HepG2 (cell line): ENCODE measurements around the gene NEDD8. TPM values are rescaled to one million over a fixed set of nuclear protein-coding genes. Genes with fewer than 3 reads are reported as not detected.

Source experiments
- AHR ChIP-seq: IDR thresholded peaks from 2 replicates; pipeline ENCODE4 v1.6.1; 2018; ENCODE audit warnings: missing genetic modification reagents, missing compliant biosample characterization
- FIP1L1 ChIP-seq: fragments of 200-400 bp; formaldehyde crosslinking; IDR thresholded peaks from 2 replicates; pipeline ENCODE4 v1.6.1; 2018; ENCODE audit warnings: low read depth, mild to moderate bottlenecking, low read length, moderate library complexity, borderline replicate concordance; ENCODE audit not compliant: insufficient read depth
- IRF2 ChIP-seq: IDR thresholded peaks from 2 replicates; pipeline ENCODE4 v1.6.1; 2018; ENCODE audit warnings: missing genetic modification reagents, missing compliant biosample characterization
- JDP2 ChIP-seq: sonication (generic); formaldehyde crosslinking; IDR thresholded peaks from 2 replicates; pipeline ENCODE4 v1.8.1; 2022; ENCODE audit warnings: missing genetic modification reagents, borderline replicate concordance
- KDM1A ChIP-seq: IDR thresholded peaks from 2 replicates; pipeline ENCODE4 v1.6.1; 2016; ENCODE audit warnings: missing compliant biosample characterization
- KDM4B ChIP-seq: sonication (generic); formaldehyde crosslinking; IDR thresholded peaks from 2 replicates; pipeline ENCODE4 v1.4.0; 2020; ENCODE audit warnings: missing genetic modification reagents
- KDM5A ChIP-seq: fragments of 200-600 bp; sonication (generic); IDR thresholded peaks from 2 replicates; pipeline ENCODE4 v1.7.0; 2018; ENCODE audit warnings: antibody characterized with exemption, mild to moderate bottlenecking, low read length, borderline replicate concordance
- ONECUT2 ChIP-seq: sonication (generic); formaldehyde crosslinking; IDR thresholded peaks from 2 replicates; pipeline ENCODE4 v1.4.0; 2020; ENCODE audit warnings: missing genetic modification reagents
- PITX1 ChIP-seq: sonication (generic); formaldehyde crosslinking; IDR thresholded peaks from 2 replicates; pipeline ENCODE4 v1.5.1; 2020; ENCODE audit warnings: mild to moderate bottlenecking, missing genetic modification reagents
- RFX3 ChIP-seq: IDR thresholded peaks from 2 replicates; pipeline ENCODE4 v1.6.1; 2016; ENCODE audit warnings: missing biosample characterization, missing genetic modification reagents
- SP2 ChIP-seq: sonication (generic); formaldehyde crosslinking; IDR thresholded peaks from 2 replicates; pipeline ENCODE4 v1.5.1; 2020; ENCODE audit warnings: mild to moderate bottlenecking, missing genetic modification reagents
- ZBTB7A ChIP-seq: sonication (generic); formaldehyde crosslinking; IDR thresholded peaks from 2 replicates; pipeline ENCODE4 v1.8.0; 2022; ENCODE audit warnings: mild to moderate bottlenecking, missing genetic modification reagents
- ZBTB7B ChIP-seq: sonication (generic); formaldehyde crosslinking; IDR thresholded peaks from 2 replicates; pipeline ENCODE4 v1.4.0; 2020; ENCODE audit warnings: missing genetic modification reagents
- ZFP82 ChIP-seq: sonication (generic); formaldehyde crosslinking; IDR thresholded peaks from 2 replicates; pipeline ENCODE4 v1.5.1; 2020; ENCODE audit warnings: mild to moderate bottlenecking, missing genetic modification reagents, borderline replicate concordance
- ZNF451 ChIP-seq: sonication (generic); formaldehyde crosslinking; IDR thresholded peaks from 2 replicates; pipeline ENCODE4 v1.5.0; 2020; ENCODE audit warnings: mild to moderate bottlenecking, missing genetic modification reagents
- ZNF790 ChIP-seq: sonication (generic); formaldehyde crosslinking; IDR thresholded peaks from 2 replicates; pipeline ENCODE4 v1.8.0; 2022; ENCODE audit warnings: missing genetic modification reagents, mild to moderate bottlenecking, borderline replicate concordance
- polyA plus RNA-seq, 8 experiments: library from polyadenylated mRNA; depleted of rRNA in 3 of 8; stranded (reverse) in 7 of 8; unstranded in 1 of 8; fragments of >200 nt; fragmentation: Illumina TruSeq in 4 of 8; extraction: Trizol in 4 of 8; gene quantifications; 2 replicates each; pipeline versions ENCODE4 v1.2.1 to v1.2.3, GENCODE V29; 2011 to 2016; ENCODE audit warnings: low read depth in 4 of 8, missing spikeins in 1 of 8, mixed read lengths in 1 of 8; ENCODE audit not compliant: insufficient read depth in 1 of 8
- total RNA-seq, 5 experiments: library from RNA; depleted of rRNA; stranded (reverse); fragments of >200 nt; fragmentation: Illumina TruSeq; extraction: Trizol; gene quantifications; 2 replicates each; pipeline ENCODE4 v1.2.3, GENCODE V29; 2016; ENCODE audit warnings: low read depth in 1 of 5
- TF ChIP-seq, protein P1 (sequence below): sonication (generic); formaldehyde crosslinking; IDR thresholded peaks from 2 replicates; pipeline ENCODE4 v1.4.0; 2020; ENCODE audit warnings: mild to moderate bottlenecking, missing genetic modification reagents
- TF ChIP-seq, protein P2 (sequence below): sonication (generic); formaldehyde crosslinking; IDR thresholded peaks from 2 replicates; pipeline ENCODE4 v1.5.0; 2020; ENCODE audit warnings: missing genetic modification reagents
- TF ChIP-seq, protein P3 (sequence below): sonication (generic); formaldehyde crosslinking; IDR thresholded peaks from 2 replicates; pipeline ENCODE4 v1.5.0; 2020; ENCODE audit warnings: mild to moderate bottlenecking, missing genetic modification reagents, borderline replicate concordance
- TF ChIP-seq, protein P4 (sequence below): sonication (generic); formaldehyde crosslinking; conservative IDR thresholded peaks from 2 replicates; pipeline ENCODE4 v1.5.0; 2020; ENCODE audit warnings: missing genetic modification reagents
- TF ChIP-seq, protein P5 (sequence below): sonication (generic); formaldehyde crosslinking; IDR thresholded peaks from 2 replicates; pipeline ENCODE4 v1.4.0; 2020; ENCODE audit warnings: missing genetic modification reagents

NEDD8 gene
- total and polyA plus RNA-seq, 2 of the 13 experiments (the other 11 are each of a cell fraction or from before 2014, with no cell fraction given), result 535 to 713 TPM

DNA sequence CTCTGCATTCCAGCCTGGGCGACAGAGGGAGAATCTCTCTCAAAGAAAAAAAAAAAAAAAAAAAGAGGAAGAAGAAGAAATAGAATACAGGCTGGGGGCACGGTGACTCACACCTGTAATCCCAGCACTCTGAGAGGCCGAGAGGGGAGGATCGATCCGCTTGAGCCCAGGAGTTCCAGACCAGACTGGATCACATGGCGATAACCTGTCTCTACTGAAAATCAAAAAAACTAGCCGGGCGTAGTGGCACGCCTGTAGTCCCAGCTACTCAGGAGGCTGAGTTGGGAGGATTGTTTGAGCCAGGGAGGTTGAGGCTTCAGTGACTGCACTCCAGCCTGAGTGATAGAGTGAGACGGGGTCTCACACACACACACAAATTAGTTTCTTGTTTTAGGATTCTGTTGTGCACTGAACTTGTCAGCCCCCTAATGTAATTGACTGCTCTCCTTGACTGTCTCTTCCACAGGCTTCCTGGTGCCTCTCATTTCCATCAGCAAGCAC is 11.2 kb upstream of the NEDD8 start (continued):
- TF ChIP-seq, protein P1, sequence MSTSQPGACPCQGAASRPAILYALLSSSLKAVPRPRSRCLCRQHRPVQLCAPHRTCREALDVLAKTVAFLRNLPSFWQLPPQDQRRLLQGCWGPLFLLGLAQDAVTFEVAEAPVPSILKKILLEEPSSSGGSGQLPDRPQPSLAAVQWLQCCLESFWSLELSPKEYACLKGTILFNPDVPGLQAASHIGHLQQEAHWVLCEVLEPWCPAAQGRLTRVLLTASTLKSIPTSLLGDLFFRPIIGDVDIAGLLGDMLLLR (CRISPR knock-in tag), result 0 out of 2 replicates have a peak, but pooled peaks have one; percentile 51
- TF ChIP-seq, protein P2, sequence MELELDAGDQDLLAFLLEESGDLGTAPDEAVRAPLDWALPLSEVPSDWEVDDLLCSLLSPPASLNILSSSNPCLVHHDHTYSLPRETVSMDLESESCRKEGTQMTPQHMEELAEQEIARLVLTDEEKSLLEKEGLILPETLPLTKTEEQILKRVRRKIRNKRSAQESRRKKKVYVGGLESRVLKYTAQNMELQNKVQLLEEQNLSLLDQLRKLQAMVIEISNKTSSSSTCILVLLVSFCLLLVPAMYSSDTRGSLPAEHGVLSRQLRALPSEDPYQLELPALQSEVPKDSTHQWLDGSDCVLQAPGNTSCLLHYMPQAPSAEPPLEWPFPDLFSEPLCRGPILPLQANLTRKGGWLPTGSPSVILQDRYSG, result no peak
- TF ChIP-seq SP2, result no peak
- TF ChIP-seq KDM5A, result no peak
- no peak for TF ChIP-seq ZNF790
- TF ChIP-seq ZFP82 (CRISPR knock-in tag), result 0 out of 2 replicates have a peak, but pooled peaks have one; percentile 29
- TF ChIP-seq ZBTB7B, result no peak
- peak; percentile 20; the same call in 1 of the 2 replicates for TF ChIP-seq IRF2
- no peak for TF ChIP-seq JDP2 (CRISPR knock-in tag)
- TF ChIP-seq FIP1L1, result no peak
- 0 out of 2 replicates have a peak, but pooled peaks have one; percentile 26 for TF ChIP-seq AHR
- peak; percentile 28; the same call in 1 of the 2 replicates for TF ChIP-seq ZNF451 (CRISPR knock-in tag)
- 0 out of 2 replicates have a peak, but pooled peaks have one; percentile 7 for TF ChIP-seq KDM1A (CRISPR knock-in tag)
- no peak for TF ChIP-seq RFX3
- TF ChIP-seq, protein P3, sequence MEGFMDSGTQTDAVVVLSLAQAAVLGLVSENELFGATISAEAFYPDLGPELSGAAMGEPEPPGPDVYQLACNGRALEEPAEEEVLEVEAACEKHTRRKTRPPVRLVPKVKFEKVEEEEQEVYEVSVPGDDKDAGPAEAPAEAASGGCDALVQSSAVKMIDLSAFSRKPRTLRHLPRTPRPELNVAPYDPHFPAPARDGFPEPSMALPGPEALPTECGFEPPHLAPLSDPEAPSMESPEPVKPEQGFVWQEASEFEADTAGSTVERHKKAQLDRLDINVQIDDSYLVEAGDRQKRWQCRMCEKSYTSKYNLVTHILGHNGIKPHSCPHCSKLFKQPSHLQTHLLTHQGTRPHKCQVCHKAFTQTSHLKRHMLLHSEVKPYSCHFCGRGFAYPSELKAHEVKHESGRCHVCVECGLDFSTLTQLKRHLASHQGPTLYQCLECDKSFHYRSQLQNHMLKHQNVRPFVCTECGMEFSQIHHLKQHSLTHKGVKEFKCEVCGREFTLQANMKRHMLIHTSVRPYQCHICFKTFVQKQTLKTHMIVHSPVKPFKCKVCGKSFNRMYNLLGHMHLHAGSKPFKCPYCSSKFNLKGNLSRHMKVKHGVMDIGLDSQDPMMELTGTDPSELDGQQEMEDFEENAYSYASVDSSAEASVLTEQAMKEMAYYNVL (CRISPR knock-in tag), result no peak
- TF ChIP-seq, protein P4, sequence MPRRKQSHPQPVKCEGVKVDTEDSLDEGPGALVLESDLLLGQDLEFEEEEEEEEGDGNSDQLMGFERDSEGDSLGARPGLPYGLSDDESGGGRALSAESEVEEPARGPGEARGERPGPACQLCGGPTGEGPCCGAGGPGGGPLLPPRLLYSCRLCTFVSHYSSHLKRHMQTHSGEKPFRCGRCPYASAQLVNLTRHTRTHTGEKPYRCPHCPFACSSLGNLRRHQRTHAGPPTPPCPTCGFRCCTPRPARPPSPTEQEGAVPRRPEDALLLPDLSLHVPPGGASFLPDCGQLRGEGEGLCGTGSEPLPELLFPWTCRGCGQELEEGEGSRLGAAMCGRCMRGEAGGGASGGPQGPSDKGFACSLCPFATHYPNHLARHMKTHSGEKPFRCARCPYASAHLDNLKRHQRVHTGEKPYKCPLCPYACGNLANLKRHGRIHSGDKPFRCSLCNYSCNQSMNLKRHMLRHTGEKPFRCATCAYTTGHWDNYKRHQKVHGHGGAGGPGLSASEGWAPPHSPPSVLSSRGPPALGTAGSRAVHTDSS (CRISPR knock-in tag), result 0 out of 2 replicates have a peak, but pooled peaks have one; percentile 67
- no peak; the same call in 1 of the 2 replicates for TF ChIP-seq PITX1 (CRISPR knock-in tag)
- TF ChIP-seq, protein P5, sequence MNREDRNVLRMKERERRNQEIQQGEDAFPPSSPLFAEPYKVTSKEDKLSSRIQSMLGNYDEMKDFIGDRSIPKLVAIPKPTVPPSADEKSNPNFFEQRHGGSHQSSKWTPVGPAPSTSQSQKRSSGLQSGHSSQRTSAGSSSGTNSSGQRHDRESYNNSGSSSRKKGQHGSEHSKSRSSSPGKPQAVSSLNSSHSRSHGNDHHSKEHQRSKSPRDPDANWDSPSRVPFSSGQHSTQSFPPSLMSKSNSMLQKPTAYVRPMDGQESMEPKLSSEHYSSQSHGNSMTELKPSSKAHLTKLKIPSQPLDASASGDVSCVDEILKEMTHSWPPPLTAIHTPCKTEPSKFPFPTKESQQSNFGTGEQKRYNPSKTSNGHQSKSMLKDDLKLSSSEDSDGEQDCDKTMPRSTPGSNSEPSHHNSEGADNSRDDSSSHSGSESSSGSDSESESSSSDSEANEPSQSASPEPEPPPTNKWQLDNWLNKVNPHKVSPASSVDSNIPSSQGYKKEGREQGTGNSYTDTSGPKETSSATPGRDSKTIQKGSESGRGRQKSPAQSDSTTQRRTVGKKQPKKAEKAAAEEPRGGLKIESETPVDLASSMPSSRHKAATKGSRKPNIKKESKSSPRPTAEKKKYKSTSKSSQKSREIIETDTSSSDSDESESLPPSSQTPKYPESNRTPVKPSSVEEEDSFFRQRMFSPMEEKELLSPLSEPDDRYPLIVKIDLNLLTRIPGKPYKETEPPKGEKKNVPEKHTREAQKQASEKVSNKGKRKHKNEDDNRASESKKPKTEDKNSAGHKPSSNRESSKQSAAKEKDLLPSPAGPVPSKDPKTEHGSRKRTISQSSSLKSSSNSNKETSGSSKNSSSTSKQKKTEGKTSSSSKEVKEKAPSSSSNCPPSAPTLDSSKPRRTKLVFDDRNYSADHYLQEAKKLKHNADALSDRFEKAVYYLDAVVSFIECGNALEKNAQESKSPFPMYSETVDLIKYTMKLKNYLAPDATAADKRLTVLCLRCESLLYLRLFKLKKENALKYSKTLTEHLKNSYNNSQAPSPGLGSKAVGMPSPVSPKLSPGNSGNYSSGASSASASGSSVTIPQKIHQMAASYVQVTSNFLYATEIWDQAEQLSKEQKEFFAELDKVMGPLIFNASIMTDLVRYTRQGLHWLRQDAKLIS (CRISPR knock-in tag), result 0 out of 2 replicates have a peak, but pooled peaks have one; percentile 11
- TF ChIP-seq ONECUT2 (CRISPR knock-in tag), result peak; percentile 83
- no peak for TF ChIP-seq ZBTB7A (CRISPR knock-in tag)
- no peak for TF ChIP-seq KDM4B
